GM12874 (cell line): ENCODE results near the gene C17orf67.

Source experiments
- CTCF ChIP-seq: IDR thresholded peaks from 2 replicates; pipeline ENCODE4 v1.5.1; 2011; ENCODE audit warnings: low read depth, mild to moderate bottlenecking, control low read depth, low read length, moderate library complexity; ENCODE audit not compliant: insufficient read depth

The C17orf67 gene

GRCh38 chr17:56742601-56743000 lies 91.1 kb downstream of the C17orf67 start:
- TF ChIP-seq CTCF: no peak
